Gastroesophageal sphincter (tissue), 4 donors: ENCODE results near the gene GAD2. TPM values are rescaled to one million over a fixed set of nuclear protein-coding genes. Genes with fewer than 3 reads are reported as not detected.

ENCODE experiments used
- ATAC-seq: fragments of 150-250 bp; one replicate; pipeline ENCODE4 v1.9.1; 2016; ENCODE audit warnings: mild to moderate bottlenecking, moderate library complexity
- H3K27ac ChIP-seq, 4 donors: fragments of 200-600 bp; sonication (generic) in 3 of 4; 1 replicate in 3 of 4; 2 replicates in 1 of 4; pipeline ENCODE4 v1.5.1; 2016 to 2019
- H3K27me3 ChIP-seq: fragments of 200-600 bp; sonication (generic); one replicate; pipeline ENCODE4 v1.5.1; 2019
- H3K36me3 ChIP-seq, 2 donors: fragments of 200-600 bp; sonication (generic); one replicate each; pipeline ENCODE4 v1.5.1; 2019; ENCODE audit warnings: control low read depth in 1 of 2
- H3K4me1 ChIP-seq, 3 donors: fragments of 200-600 bp; sonication (generic); 1 replicate in 2 of 3; 2 replicates in 1 of 3; pipeline ENCODE4 v1.5.1; 2016 to 2019; ENCODE audit warnings: control low read depth in 2 of 3
- H3K4me3 ChIP-seq, 2 donors: fragments of 200-600 bp; sonication (generic); one replicate each; pipeline ENCODE4 v1.5.1; 2019; ENCODE audit warnings: mild to moderate bottlenecking in 1 of 2, moderate library complexity in 1 of 2
- H3K9me3 ChIP-seq, 3 donors: fragments of 200-600 bp; sonication (generic); one replicate each; pipeline ENCODE4 v1.5.1; 2017 to 2019; ENCODE audit warnings: control low read depth in 2 of 3
- EP300 ChIP-seq: sonication (generic); formaldehyde crosslinking; IDR thresholded peaks from one replicate; pipeline ENCODE4 v1.6.1; 2017; ENCODE audit warnings: antibody characterized with exemption, mild to moderate bottlenecking
- POLR2A ChIP-seq, 2 donors: fragments of 450-650 bp; IDR thresholded peaks; one replicate each; pipeline ENCODE4 v1.6.1; 2017; ENCODE audit warnings: antibody characterized with exemption in 2 of 2, mild to moderate bottlenecking in 2 of 2, moderate library complexity in 1 of 2
- POLR2AphosphoS5 ChIP-seq: sonication (generic); formaldehyde crosslinking; IDR thresholded peaks from one replicate; pipeline ENCODE4 v1.6.1; 2017; ENCODE audit warnings: antibody characterized with exemption
- WGBS, 2 donors: methylation state at CpG; one replicate each; pipeline ENCODE4 v1.1.5; 2018; ENCODE audit warnings: low coverage in 1 of 2; 5-methylcytosine and 5-hydroxymethylcytosine counted together
- total RNA-seq, 4 donors: library from RNA; depleted of rRNA; stranded (reverse); fragments of >200 nt; gene quantifications; one replicate each; pipeline ENCODE4 v1.1.0, GENCODE V29; 2016
- TF ChIP-seq, protein P1 (sequence below), 4 experiments: fragments of 200-600 bp in 2 of 4; fragments of 450-650 bp in 2 of 4; sonication (generic) in 1 of 4; IDR thresholded peaks; one replicate each; pipeline ENCODE4 v1.5.1; 2017 to 2019; ENCODE audit warnings: antibody characterized with exemption in 4 of 4, mild to moderate bottlenecking in 2 of 4, moderate library complexity in 2 of 4

GAD2 gene
- total RNA-seq, 4 donors from 2014 or later: not detected

DNA sequence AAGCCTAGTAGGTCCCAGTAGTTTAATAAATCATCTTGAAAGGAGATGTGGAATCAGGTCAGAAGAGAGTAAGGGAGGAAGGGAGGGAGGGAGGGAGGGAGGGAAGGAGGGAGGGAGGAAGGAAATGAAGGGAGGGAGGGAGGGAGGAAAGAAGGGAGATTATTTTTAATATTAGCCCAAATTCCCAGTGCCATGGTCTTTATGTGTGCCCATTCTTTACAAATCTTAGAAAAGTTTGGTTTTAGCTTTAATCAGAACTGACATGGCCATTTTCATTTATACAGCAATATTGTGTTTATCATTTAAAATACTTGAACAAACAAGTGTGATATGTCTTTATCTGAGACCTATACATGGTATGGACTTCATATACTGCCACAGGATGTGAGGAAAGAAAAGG, 86.8 kb downstream of the GAD2 start:
- Histone ChIP-seq H3K27me3 (no peaks in the 10 kb centered on the region), H3K4me1 (no peaks in the 10 kb centered on the region), H3K36me3 (no peaks in the 10 kb centered on the region), H3K9me3 (no peaks in the 10 kb centered on the region), H3K27ac (no peak overlapping the region), H3K4me3 (no peak overlapping the region)
- no peak for ATAC-seq
- TF ChIP-seq, protein P1, sequence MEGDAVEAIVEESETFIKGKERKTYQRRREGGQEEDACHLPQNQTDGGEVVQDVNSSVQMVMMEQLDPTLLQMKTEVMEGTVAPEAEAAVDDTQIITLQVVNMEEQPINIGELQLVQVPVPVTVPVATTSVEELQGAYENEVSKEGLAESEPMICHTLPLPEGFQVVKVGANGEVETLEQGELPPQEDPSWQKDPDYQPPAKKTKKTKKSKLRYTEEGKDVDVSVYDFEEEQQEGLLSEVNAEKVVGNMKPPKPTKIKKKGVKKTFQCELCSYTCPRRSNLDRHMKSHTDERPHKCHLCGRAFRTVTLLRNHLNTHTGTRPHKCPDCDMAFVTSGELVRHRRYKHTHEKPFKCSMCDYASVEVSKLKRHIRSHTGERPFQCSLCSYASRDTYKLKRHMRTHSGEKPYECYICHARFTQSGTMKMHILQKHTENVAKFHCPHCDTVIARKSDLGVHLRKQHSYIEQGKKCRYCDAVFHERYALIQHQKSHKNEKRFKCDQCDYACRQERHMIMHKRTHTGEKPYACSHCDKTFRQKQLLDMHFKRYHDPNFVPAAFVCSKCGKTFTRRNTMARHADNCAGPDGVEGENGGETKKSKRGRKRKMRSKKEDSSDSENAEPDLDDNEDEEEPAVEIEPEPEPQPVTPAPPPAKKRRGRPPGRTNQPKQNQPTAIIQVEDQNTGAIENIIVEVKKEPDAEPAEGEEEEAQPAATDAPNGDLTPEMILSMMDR (IDR thresholded peaks at IDR 0.05): no peak

DNA sequence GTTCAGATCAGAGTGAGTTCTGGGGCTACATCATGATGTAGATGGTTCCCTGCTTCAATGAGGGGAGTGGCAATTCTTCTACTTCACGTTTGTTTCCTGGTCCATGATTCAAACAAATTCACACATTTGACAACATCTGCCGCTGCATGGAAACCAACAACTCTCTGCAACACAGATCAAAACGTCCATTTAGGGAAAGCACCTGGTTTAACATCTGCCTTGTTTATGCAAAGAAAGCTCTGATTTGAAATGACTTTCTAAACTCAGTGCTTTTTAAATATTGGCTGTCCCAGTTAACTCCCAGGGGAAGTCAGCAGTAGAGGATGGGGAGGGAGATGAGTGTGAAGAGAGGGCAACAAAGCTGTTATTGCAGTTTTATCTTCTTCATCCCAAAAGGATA, 93.8 kb downstream of the GAD2 start:
- ATAC-seq: no peak
- Histone ChIP-seq H3K27ac (no peak overlapping the region), H3K4me3 (no peak overlapping the region), H3K36me3 (no peaks in the 10 kb centered on the region), H3K4me1 (no peaks in the 10 kb centered on the region), H3K9me3 (no peaks in the 10 kb centered on the region), H3K27me3 (peaks cover 12% of the 10 kb centered on the region)
- no peak for TF ChIP-seq POLR2AphosphoS5
- TF ChIP-seq, protein P1 (IDR thresholded peaks at IDR 0.05): no peak
- TF ChIP-seq EP300: no peak
- no peak for TF ChIP-seq POLR2A (IDR thresholded peaks at IDR 0.05)
- WGBS, 2 donors: 35 to 47% methylated on average over 3 of the region's 3 CpGs

DNA sequence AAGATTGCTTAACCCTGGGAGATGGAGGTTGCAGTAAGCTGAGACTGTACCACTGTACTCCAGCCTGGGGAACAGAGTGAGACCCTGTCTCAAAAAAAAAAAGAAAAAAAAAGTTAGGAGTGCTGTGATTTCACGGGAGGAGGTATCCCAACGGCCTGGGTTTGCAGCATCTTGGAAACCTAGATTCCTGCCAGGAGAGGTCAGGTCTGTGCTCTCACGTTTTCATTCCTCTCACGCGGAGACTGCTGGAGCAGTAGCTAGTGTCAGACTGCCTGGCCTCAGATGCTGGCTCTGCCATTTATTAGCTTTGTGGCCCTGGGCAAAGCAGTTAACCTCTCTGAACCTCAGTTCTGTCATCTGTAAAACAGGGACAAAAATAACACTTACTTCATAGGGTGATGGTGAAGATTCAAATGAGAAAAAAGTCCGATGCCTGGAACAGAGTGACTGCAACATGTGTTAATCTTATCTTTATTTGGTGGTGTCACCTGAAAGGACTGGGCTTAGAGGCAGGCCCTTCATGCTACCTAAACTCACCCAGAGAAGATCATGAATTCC, 94.9 kb downstream of the GAD2 start:
- H3K27ac ChIP-seq: no peak overlapping the region
- no peak for ATAC-seq
- peaks cover 12% of the 10 kb centered on the region for H3K27me3 ChIP-seq
- 17 to 19% methylated on average over 2 to 5 of the region's 6 CpGs for whole genome bisulfite sequencing, 2 donors
- no peaks in the 10 kb centered on the region for H3K9me3 ChIP-seq
- H3K4me3 ChIP-seq: no peak overlapping the region
- H3K36me3 ChIP-seq: no peaks in the 10 kb centered on the region
- no peaks in the 10 kb centered on the region for H3K4me1 ChIP-seq
- TF ChIP-seq POLR2A (IDR thresholded peaks at IDR 0.05) (no peak), EP300 (no peak), POLR2AphosphoS5 (no peak)
- TF ChIP-seq, protein P1 (IDR thresholded peaks at IDR 0.05): no peak

DNA sequence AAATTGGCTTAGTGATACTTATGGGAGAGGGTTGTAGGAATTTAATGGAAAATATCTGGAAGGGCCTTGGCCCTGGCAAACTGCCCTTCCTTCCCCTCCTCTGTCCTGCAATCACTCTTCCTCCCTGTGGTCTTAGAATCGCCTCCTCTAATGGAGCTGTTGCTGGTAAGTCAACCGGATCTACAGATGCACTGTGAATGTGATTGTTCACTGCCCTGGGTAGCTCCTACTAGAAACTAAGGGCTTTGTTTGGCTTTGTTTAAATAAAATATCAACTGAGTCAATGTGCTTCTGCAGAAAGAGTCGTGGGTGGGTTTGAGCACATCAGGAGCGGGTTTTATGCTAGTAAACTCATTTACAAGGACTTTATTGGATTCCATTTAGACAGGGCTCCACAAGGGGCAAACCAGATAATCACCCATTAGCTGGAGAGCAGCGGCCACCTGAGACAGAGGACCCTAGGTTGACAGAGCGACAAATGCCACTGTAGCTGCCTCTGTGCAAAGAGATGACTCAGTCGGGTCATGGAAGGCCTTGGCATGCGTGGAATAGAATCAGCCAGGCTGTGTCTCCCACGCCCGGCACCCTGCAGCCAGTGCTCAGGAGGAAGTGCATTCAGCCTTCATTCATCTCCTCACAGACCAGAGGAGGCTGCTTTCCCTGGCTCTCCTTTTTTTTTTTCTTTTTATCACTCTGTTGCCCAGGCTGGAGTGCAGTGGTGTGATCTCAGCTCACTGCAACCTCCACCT, 97.9 kb downstream of the GAD2 start:
- Histone ChIP-seq H3K27me3 (peaks cover 12% of the 10 kb centered on the region), H3K4me3 (no peak overlapping the region), H3K4me1 (no peaks in the 10 kb centered on the region), H3K9me3 (no peaks in the 10 kb centered on the region), H3K36me3 (no peaks in the 10 kb centered on the region), H3K27ac (no peak overlapping the region)
- TF ChIP-seq, protein P1 (IDR thresholded peaks at IDR 0.05): no peak
- TF ChIP-seq POLR2A (IDR thresholded peaks at IDR 0.05) (no peak), EP300 (no peak), POLR2AphosphoS5 (no peak)
- no peak for ATAC-seq
- 68 to 72% methylated on average over 6 to 7 of the region's 10 CpGs for WGBS, 2 donors

DNA sequence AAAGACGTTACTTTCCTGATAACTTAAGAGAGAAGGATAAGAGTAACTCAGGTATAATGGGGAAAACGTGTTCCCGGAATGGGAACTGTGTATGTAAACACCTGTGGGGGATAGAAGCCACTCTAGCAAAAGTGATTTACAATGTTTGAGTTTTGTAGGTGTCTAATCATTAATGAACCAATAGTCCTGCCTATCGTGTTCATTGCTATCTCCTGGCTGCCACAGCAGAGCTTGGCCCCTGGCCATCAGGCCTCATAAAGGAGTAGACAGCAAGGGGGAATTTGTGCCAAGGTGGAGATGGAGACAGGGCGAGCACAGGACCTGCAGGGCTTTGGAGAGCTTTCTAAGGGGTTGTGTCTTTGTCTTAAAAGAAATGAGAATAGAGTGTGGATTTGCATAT, 102.1 kb downstream of the GAD2 start:
- Histone ChIP-seq H3K27me3 (no peaks in the 10 kb centered on the region), H3K4me1 (no peaks in the 10 kb centered on the region), H3K9me3 (no peaks in the 10 kb centered on the region), H3K36me3 (no peaks in the 10 kb centered on the region), H3K4me3 (no peak overlapping the region), H3K27ac (no peak overlapping the region)
- 51 to 82% methylated on average over 5 of the region's 5 CpGs for WGBS, 2 donors
- ATAC-seq: no peak
- no peak for TF ChIP-seq POLR2A (IDR thresholded peaks at IDR 0.05)
- TF ChIP-seq, protein P1 (IDR thresholded peaks at IDR 0.05): no peak
- TF ChIP-seq POLR2AphosphoS5: no peak
- no peak for TF ChIP-seq EP300
